Dermis microvascular lymphatic vessel endothelial cell (primary cell): ENCODE measurements around the gene HDAC4. TPM values are rescaled to one million over a fixed set of nuclear protein-coding genes. Genes with fewer than 3 reads are reported as not detected.

ENCODE experiments used
- DNase-seq, 2 donors: peaks; one replicate each; pipeline versions ENCODE4 v3.0.0 to v3.0.0-alpha.2; 2010; ENCODE audit warnings: low read depth in 2 of 2
- total RNA-seq: library from RNA; depleted of rRNA; stranded (reverse); fragments of >200 nt; gene quantifications from 2 replicates; pipeline ENCODE4 v1.2.1, GENCODE V29; 2014

Gene HDAC4
- total RNA-seq, 1 donor from 2014 or later, result 10.4 TPM

- DNase-seq, result no peak
Observed at GRCh38 chr2:239297142-239298004, 103.4 kb downstream of the HDAC4 start.

GRCh38 chr2:239296020-239296932 is 104.5 kb downstream of the HDAC4 start:
- DNase-seq, result no peak

DNA sequence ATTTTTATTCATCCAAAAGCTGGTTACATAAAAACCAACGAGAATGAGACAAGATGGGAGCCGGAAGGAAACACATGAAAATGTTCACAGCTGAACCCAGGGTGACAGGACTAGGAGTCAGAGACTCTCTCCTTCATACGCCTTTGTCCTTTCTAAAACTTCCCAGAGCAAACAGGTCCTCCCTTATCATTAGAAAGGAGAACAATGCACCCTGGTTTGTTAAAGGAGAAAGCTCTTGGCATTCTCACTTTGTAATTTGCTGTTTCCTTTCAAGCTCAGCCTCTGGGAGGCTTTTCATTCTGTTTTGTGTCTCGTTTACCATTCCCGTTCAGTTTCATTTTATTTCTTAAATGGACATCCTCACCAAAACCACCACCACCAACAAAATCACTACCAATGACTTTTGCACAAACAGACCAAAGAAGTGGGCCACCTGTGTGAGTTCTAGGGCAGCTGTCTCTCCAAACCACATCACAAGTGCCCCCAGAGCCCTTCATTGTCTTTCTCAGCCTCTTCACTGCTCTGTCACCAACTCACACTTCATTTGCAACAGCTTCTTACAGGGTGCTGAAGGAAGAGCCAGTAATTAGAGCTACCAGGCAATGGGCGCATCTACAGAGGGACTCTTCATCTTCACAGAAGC is 105.3 kb downstream of the HDAC4 start:
- DNase-seq, result no peak

- DNase-seq, result no peak
Observed at GRCh38 chr2:239294571-239295054, 106.2 kb downstream of the HDAC4 start.

DNA sequence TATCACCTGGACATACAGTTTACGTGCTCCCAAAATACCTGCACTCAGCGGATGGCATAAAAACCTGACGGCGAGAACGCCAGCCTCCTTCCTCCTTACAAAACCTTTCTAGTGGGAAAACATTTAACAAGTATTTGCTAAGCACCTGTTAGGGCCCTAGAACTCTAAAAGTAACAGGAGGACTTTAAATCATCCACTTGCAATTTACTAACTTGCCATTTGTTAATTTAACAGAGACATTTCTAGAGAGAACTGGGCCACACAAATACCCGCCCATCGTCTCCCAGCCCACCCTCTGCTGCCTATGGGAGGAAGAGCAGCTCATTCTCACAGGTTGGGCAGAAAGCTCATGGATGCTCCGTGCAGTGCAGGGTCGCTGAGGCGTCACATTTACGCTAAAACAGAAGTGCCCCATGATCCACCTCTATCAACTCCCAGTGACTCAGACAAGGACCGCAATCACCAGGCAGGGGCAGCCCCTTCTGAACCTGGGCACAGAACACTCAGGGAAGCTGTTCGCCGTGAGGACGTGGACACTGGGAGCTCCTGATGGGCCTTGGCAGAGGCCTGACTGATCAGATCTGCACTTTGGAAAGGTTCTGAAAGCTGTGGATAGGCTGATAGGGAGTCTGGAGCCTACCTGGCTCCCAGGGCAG is 106.9 kb downstream of the HDAC4 start:
- no peak for DNase-seq

DNA sequence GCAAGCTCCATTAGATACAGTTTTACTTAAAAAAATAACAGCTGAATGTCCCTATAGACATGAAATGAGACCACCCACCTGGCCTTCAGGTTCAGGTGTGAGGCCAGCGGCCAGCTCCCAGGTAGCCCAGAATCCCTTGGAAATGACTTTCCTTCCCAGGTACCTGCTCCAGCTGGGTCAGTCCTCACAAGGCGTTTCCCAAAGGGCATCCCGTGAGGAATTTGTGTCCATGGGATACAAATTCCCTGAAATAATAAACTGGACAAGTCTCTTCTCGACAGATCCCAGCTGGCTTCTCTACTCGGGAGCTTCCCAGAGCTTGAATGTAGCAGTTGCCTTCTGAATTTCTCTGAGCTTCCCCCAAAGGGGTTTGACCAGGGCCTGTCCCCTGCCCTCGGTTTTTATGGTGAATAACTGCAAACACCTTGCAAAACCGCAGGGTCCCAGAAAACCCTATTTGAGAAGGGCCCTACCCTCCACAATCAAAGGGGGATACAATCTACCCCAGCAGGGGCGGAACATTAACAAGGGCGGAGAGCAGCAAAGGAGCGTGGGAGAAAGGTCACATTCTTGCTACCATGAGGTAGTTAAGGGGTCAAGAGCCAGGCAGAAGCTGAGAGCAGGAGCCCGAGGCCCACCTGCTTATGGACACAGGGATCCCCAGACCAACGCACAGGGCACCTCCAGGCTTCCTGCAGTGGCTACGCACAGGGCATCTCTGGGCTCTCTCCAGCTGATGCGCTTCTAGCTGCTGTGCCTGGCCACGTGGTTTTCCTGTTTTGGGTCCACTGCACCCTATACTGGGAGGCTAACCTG is 107.7 kb downstream of the HDAC4 start:
- no peak for DNase-seq

- no peak for DNase-seq
Observed at GRCh38 chr2:239292531-239292930, 108.3 kb downstream of the HDAC4 start.

DNA sequence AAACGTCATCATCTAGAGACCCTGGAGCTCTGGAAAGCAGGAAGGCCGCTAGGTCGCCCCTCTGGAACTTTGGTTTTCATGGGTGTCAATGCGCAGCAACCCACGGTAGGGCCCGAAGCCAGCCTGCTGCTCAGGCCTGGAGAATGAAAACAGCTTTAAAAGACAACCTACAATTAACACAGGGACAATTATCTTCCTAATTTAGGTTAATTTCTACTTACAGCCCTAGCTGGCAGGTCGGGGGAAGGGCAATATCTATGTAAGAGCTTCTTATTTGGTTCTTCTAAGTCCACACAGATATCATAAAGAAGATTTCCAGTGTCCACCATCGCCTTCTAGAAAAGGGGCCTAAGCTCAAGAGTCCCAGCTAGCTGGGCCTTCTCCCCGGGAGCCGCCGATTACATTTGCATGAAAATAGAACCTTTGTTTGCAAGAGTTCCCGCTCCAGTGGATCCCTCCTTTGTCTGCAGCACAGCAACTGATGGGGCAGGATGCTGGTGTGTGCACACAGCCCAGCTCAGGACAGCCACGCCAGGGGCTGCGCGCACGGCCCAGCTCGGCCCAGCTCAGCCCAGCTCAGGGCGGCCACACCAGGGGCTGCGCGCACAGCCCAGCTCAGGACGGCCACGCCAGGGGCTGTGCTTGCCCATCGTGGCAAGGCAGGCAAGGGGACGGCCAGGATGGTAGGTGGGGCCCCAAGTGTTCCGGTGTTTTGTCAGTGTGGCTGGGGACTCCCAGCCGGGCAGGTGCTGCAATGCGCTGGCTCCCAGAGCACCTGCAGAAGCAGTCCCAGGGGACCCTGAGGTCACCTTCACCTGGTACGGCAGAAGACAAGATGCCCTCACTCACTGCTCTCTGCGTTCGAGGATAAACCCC is 109.1 kb downstream of the HDAC4 start:
- no peak for DNase-seq

DNA sequence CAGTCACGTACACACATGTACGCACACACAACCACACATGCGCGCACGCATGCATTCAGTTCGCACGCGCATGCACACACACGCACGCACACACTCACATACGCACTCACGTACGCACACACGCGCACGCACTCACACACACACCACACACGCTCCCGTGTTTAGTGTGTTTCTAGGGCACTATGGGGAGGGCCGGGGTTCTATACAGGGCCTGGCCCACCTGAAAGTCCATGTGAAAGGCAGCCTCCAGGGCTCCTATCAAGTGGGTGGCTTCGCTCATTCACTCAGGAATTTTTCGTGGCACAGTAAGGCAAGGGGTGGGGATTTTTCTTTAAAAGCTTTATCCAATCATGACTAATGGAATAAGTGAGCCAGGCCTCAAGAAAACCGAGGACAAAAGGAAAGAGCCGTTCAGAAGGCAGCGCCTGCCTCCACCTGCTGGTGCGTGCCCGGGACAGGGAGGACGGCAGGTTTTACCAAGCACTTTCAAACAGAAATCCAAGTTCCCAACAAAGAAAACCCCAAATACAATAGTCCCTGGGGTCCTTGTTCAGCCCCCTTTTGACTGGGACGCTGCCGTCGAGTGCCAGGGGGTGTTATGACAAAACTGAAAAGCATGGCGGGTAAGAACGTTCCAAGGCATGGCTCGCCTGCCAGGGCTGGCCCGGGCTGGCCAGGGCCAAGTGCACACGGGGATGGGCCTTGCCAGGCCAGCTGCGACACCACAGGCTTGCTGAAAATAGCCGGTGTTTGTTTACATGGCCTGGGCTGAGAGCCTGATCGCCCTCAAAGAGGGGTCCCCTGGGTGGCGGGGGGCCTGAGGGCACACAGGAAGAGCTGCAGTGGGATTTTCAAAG is 110.0 kb downstream of the HDAC4 start:
- no peak for DNase-seq

GRCh38 chr2:239289545-239289944 is 111.3 kb downstream of the HDAC4 start:
- no peak for DNase-seq

GRCh38 chr2:239288951-239289511 is 111.8 kb downstream of the HDAC4 start:
- no peak for DNase-seq

DNA sequence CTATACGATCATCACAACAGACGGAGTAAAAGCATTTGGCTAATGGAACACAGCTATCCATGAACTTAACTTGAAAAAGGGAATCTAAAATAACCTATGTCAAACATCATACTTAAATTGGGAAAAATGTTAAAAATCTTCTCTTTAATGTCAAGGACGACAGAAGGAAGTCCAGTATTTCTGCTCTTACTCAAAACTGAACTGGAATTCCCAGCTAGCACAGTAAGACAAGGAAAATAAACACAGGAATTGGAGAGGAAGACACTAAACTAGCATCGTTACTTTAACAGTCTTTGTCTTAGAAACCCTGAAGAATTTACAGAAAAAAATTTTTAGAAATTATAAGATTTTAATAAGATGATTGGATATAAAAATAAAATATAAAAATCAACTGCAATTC is 112.6 kb downstream of the HDAC4 start:
- DNase-seq, result no peak

DNA sequence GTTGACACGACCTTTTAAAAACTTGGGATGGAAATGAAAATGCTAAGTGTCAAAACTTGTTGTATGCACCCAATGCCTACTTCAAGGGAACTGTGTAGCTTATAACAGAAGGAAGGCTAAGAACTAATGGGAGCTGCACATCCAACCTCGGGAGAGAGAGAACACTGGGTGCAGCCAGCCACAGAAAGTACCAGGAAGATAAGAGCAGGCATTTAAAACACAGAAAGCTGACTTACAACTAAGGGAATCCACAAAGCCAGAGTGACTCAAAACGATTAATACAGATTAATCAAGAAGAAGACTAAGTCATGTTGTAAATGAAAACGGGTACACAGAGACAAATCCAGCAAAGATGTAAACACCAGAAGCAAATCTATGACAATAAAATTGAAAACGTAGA is 113.4 kb downstream of the HDAC4 start:
- DNase-seq, result no peak

- DNase-seq, result peak in 1 of 2 donors; percentile 25
Observed at GRCh38 chr2:239286901-239287300, 113.9 kb downstream of the HDAC4 start.

DNA sequence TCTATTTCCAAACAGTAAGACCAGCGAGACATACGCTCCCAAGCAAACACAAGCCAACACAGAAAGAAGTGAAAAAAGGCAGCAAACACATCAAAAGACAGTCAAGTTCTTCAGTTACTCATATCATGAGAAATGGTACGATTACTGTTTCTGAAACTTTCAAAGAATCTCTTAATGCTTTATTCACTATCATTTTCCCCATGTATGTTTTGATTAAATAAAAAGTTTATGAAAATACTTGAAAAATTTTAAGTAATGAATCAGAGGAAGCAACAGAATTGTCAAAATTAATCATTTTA is 114.9 kb downstream of the HDAC4 start:
- no peak for DNase-seq

DNA sequence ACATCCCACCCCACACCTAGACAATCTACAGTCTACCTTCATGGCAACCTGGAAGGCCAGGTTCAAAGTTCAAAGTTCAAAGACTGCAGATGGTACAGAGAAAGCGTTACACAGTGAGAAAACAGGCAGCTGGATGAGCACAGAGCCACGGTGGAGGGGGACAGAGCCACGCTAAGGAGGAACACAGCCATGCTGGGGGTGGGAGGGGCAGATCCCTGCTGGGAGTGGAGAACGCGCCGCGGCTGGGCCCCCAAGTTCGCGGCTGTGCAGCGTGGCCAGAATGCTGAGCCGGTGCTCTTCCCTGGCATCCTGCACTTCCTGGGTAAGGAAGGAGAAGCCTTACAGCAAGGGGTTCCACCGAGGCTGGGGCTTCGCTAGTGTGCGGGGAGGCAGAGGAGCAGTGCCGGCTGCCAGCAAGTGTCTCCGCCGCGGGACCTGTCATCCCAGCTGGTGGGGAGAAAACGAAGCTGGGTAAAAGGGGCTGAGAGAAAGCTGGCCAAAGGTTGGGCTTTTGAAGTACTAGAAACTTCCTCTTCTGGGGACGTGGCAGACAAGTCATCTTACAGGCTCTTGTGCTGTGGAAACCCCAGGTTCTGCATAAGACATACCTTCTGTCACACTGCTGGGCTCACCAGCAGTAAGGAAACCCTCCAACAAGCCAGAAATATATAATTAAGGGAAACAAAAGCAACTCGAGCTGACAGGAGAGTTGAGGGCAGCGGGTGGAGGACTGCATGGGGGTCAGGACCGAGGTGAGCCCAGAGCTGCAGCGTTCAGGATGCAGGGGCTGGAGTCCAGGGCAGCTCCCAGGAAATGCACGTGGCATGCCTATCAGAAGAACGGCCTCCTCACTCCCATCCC is 115.5 kb downstream of the HDAC4 start:
- no peak for DNase-seq
